GM18858 (cell line): Measurements from ENCODE around the gene SYK.
"Not testable (repeated sequence)": the region's sequence is repeated elsewhere in the genome, so short reads cannot be mapped to it uniquely, and the experiment has no call there.

Experiments
- ATAC-seq: cut with Tn5 transposase; IDR thresholded peaks from one replicate; pipeline ENCODE4 v1.9.1; 2021; ENCODE audit not compliant: unreplicated experiment

Gene SYK

GRCh38 chr9:90795084-90795483, 6.5 kb upstream of the SYK start:
- ATAC-seq: no peak

GRCh38 chr9:90795871-90796317, 5.7 kb upstream of the SYK start:
- ATAC-seq: no peak

GRCh38 chr9:90799271-90799852, 2.3 kb upstream of the SYK start:
- ATAC-seq: no peak

GRCh38 chr9:90801973-90802322, 329 bp downstream of the SYK start:
- ATAC-seq: no peak

GRCh38 chr9:90802386-90802985, 867 bp downstream of the SYK start:
- ATAC-seq: no peak

GRCh38 chr9:90803860-90804593, 2.4 kb downstream of the SYK start:
- ATAC-seq: no peak

GRCh38 chr9:90805006-90805996, 3.7 kb downstream of the SYK start:
- no peak for ATAC-seq

GRCh38 chr9:90807006-90807405, 5.4 kb downstream of the SYK start:
- no peak for ATAC-seq

GRCh38 chr9:90808398-90808797, 6.8 kb downstream of the SYK start:
- no peak for ATAC-seq

- no peak for ATAC-seq
Measured at GRCh38 chr9:90808890-90809685, 7.5 kb downstream of the SYK start.

- ATAC-seq: no peak
Measured at GRCh38 chr9:90810691-90811090, 9.1 kb downstream of the SYK start.

- ATAC-seq: no peak
Measured at GRCh38 chr9:90813046-90813445, 11.4 kb downstream of the SYK start.

GRCh38 chr9:90813523-90813922, 11.9 kb downstream of the SYK start:
- ATAC-seq: no peak

GRCh38 chr9:90814355-90814754, 12.7 kb downstream of the SYK start:
- no peak for ATAC-seq

- ATAC-seq: no peak
Measured at GRCh38 chr9:90815183-90815943, 13.7 kb downstream of the SYK start.

- no peak for ATAC-seq
Measured at GRCh38 chr9:90815944-90816357, 14.3 kb downstream of the SYK start.

GRCh38 chr9:90816690-90817089, 15.1 kb downstream of the SYK start:
- no peak for ATAC-seq

- ATAC-seq: no peak
Measured at GRCh38 chr9:90818279-90818678, 16.7 kb downstream of the SYK start.

GRCh38 chr9:90820406-90820805, 18.8 kb downstream of the SYK start:
- ATAC-seq: not testable (repeated sequence)

- not testable (repeated sequence) for ATAC-seq
Measured at GRCh38 chr9:90821236-90821635, 19.6 kb downstream of the SYK start.
